Esophagus muscularis mucosa (tissue), 4 donors: ENCODE data around the gene VWA3A. TPM values are rescaled to one million over a fixed set of nuclear protein-coding genes. Genes with fewer than 3 reads are reported as not detected.

Experiments used
- DNase-seq: peaks from one replicate; pipeline ENCODE4 v3.0.0-alpha.2; 2017; ENCODE audit errors: extremely low spot score
- H3K27ac ChIP-seq, 4 donors: fragments of 200-600 bp; sonication (generic); replicated peaks in 1 of 4; 1 replicate in 3 of 4; 2 replicates in 1 of 4; pipeline ENCODE4 v1.5.1; 2016 to 2019; ENCODE audit warnings: mild to moderate bottlenecking in 1 of 4
- H3K27me3 ChIP-seq, 4 donors: fragments of 200-600 bp; sonication (generic); one replicate each; pipeline versions ENCODE4 v1.5.1 to v1.6.0; 2016 to 2019
- H3K36me3 ChIP-seq, 4 donors: fragments of 200-600 bp; sonication (generic); one replicate each; pipeline ENCODE4 v1.5.1; 2016 to 2019
- H3K4me1 ChIP-seq, 4 donors: fragments of 200-600 bp; sonication (generic); one replicate each; pipeline ENCODE4 v1.5.1; 2016 to 2019
- H3K4me3 ChIP-seq, 4 donors: fragments of 200-600 bp; sonication (generic); 1 replicate in 2 of 4; 2 replicates in 2 of 4; pipeline ENCODE4 v1.5.1; 2016 to 2019; ENCODE audit warnings: mild to moderate bottlenecking in 4 of 4, moderate library complexity in 1 of 4
- H3K9me3 ChIP-seq, 4 donors: fragments of 200-600 bp; sonication (generic); 1 replicate in 3 of 4; 2 replicates in 1 of 4; pipeline ENCODE4 v1.5.1; 2016 to 2019
- CTCF ChIP-seq, 3 experiments: fragments of 200-600 bp in 2 of 3; fragments of 450-650 bp in 1 of 3; sonication (generic) in 2 of 3; IDR thresholded peaks; one replicate each; pipeline ENCODE4 v1.5.1; 2017 to 2019; ENCODE audit warnings: antibody characterized with exemption in 3 of 3, mild to moderate bottlenecking in 2 of 3, moderate library complexity in 1 of 3
- EP300 ChIP-seq: sonication (generic); formaldehyde crosslinking; IDR thresholded peaks from one replicate; pipeline ENCODE4 v1.6.1; 2017; ENCODE audit warnings: antibody characterized with exemption
- POLR2A ChIP-seq: fragments of 450-650 bp; IDR thresholded peaks from one replicate; pipeline ENCODE4 v1.6.1; 2017; ENCODE audit warnings: antibody characterized with exemption, moderate library complexity, mild to moderate bottlenecking, low read depth
- POLR2AphosphoS5 ChIP-seq, 2 donors: sonication (generic); formaldehyde crosslinking; IDR thresholded peaks; one replicate each; pipeline ENCODE4 v1.6.1; 2017; ENCODE audit warnings: antibody characterized with exemption in 2 of 2
- WGBS: methylation state at CpG from one replicate; pipeline ENCODE4 v1.1.5; 2018; 5-methylcytosine and 5-hydroxymethylcytosine counted together
- intact Hi-C: fragments of 100-400 bp; cut with DNase I; formaldehyde crosslinking; loops from one replicate; pipeline ENCODE4 v1.15.1; 2023
- total RNA-seq, 4 donors: library from RNA; depleted of rRNA; stranded (reverse); fragments of >200 nt; gene quantifications; one replicate each; pipeline versions ENCODE4 v1.1.0 to v1.2.1, GENCODE V29; 2016

Gene VWA3A
- total RNA-seq, 4 donors from 2014 or later, result 0.06 to 0.42 (median 0.17) TPM; not detected in 1

DNA sequence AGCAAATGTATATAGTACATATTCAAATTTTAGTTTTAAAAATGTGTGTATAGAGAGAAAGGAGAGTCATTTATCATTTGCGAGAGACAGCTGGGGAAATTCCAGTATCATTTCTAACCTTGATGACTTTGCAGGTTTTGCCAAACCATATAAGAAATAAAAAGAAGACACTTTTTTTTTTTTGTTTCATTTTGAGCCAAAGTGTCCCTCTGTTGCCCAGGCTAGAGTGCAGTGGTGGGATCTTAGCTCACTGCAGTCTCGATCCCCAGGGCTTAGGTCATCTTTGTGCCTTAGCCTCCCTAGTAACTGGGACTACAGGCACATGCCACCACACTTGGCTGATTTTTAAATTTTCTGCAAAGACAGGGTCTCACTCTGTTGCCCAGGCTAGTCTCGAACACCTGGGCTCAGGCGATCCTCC lies 38.4 kb upstream of the VWA3A start:
- H3K4me3 ChIP-seq, result no peak overlapping the region
- DNase-seq, result no peak
- no peaks in the 10 kb centered on the region for H3K27me3 ChIP-seq
- no peaks in the 10 kb centered on the region for H3K36me3 ChIP-seq
- H3K9me3 ChIP-seq, result no peaks in the 10 kb centered on the region
- intact Hi-C loops, result no loop called here
- H3K27ac ChIP-seq, result no peak overlapping the region
- 94% methylated on average over 4 of the region's 4 CpGs for WGBS
- TF ChIP-seq EP300, result no peak
- no peak for TF ChIP-seq POLR2A
- no peak for TF ChIP-seq CTCF (IDR thresholded peaks at IDR 0.05)
- no peak for TF ChIP-seq POLR2AphosphoS5 (IDR thresholded peaks at IDR 0.05)
- H3K4me1 ChIP-seq, result no peaks in the 10 kb centered on the region

DNA sequence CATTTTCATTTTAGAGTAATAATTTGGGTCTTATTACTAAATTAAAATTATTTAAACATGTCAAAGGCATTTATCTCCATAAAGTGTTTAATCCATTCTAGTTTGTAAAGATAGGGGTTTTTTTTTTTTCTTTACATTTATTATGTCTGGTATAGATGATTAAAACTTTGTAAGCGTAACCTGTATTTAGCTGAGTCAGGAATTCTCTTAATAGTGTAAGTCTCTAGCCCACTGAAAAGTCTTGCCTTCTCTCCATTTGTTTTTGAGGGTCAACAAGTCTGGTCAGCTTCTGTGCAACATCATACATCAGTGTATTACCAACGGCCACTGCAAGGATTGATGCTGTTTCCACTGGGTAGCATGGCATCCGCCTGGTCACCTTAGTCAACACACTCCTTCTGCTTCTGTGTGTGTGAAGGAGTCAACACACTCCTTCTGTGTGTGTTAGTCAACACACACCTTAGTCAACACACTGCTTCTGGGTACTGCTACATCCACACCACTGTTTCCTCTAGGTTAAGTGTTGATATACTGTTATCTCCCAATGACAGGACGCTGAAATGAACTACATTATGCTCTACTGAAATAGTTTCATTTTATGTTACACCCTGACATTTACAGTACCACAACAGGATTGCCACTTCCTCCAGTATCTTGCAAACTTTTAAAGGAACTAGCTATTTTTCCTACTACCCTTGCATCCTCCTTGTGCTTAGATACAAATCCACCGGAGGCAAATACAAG lies 37.3 kb upstream of the VWA3A start:
- 87% methylated on average over 5 of the region's 5 CpGs for WGBS

GRCh38 chr16:22055881-22056280 lies 36.5 kb upstream of the VWA3A start:
- WGBS, result 79% methylated on average over 5 of the region's 5 CpGs
- Histone ChIP-seq H3K27me3 (no peaks in the 10 kb centered on the region), H3K36me3 (no peaks in the 10 kb centered on the region), H3K9me3 (no peaks in the 10 kb centered on the region), H3K4me3 (no peak overlapping the region), H3K27ac (no peak overlapping the region), H3K4me1 (no peaks in the 10 kb centered on the region)
- intact Hi-C loops, result no loop called here
- TF ChIP-seq EP300, result no peak
- no peak for TF ChIP-seq POLR2A
- TF ChIP-seq CTCF (IDR thresholded peaks at IDR 0.05), result no peak
- no peak for TF ChIP-seq POLR2AphosphoS5 (IDR thresholded peaks at IDR 0.05)
- DNase-seq, result no peak

More for the DNA sequence above, 37.3 kb upstream of the VWA3A start:
- Histone ChIP-seq H3K27me3 (no peaks in the 10 kb centered on the region), H3K36me3 (no peaks in the 10 kb centered on the region), H3K27ac (no peak overlapping the region), H3K4me3 (no peak overlapping the region), H3K9me3 (no peaks in the 10 kb centered on the region), H3K4me1 (no peaks in the 10 kb centered on the region)
- DNase-seq, result no peak
- intact Hi-C loops, result no loop called here
- TF ChIP-seq POLR2AphosphoS5 (IDR thresholded peaks at IDR 0.05) (no peak), EP300 (no peak)

DNA sequence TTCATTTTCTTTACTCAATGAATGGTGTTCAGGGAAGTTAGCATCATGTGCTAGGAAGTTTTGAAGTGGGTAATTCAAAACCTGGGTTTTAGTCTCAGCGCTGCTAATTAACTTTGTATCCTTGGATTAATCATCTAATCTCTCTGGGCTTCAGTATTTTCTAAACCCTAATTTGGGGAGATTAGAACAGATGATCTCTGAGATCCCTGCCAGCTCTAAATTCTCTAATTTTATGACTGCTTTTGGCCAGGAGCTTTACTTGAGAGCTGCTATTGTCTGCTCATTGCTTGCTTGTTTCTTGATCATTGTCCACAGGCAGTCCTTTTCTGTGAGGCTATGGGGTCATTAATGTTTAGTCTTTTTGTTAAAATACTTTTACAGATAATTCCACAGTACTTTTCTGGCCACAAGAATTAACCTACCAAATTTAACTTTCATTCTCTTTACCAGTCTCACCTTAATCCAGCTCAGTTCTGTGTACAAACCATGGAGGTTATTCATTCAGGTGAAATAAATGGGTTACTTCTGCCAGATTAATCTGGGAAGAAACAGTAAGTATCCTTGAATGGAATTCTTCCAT lies 28.4 kb upstream of the VWA3A start:
- Histone ChIP-seq H3K4me3 (no peak overlapping the region), H3K4me1 (peaks cover 0 to 12% (median 5%) of the 10 kb centered on the region in 4 donors), H3K27me3 (no peaks in the 10 kb centered on the region), H3K36me3 (no peaks in the 10 kb centered on the region), H3K9me3 (no peaks in the 10 kb centered on the region), H3K27ac (no peak overlapping the region)
- WGBS, result 94% methylated on average over 1 of the region's 1 CpG
- intact Hi-C loops, result no loop called here
- no peak for TF ChIP-seq EP300
- TF ChIP-seq POLR2A, result no peak
- DNase-seq, result no peak

- Histone ChIP-seq H3K27me3 (no peaks in the 10 kb centered on the region), H3K36me3 (no peaks in the 10 kb centered on the region), H3K9me3 (no peaks in the 10 kb centered on the region), H3K4me3 (no peak overlapping the region), H3K4me1 (peaks cover 0 to 18% (median 8%) of the 10 kb centered on the region in 4 donors), H3K27ac (no peak overlapping the region)
- 95% methylated on average over 1 of the region's 1 CpG for WGBS
- no peak for DNase-seq
- TF ChIP-seq CTCF (IDR thresholded peaks at IDR 0.05) (no peak), POLR2A (no peak), POLR2AphosphoS5 (IDR thresholded peaks at IDR 0.05) (no peak), EP300 (no peak)
- intact Hi-C loops, result no loop called here
Measured at GRCh38 chr16:22065252-22065651, 27.1 kb upstream of the VWA3A start.
